ENCODE data around the gene PLD1. TPM values are rescaled to one million over a fixed set of nuclear protein-coding genes. Genes with fewer than 3 reads are reported as not detected.

The PLD1 gene
- total RNA-seq, 2 experiments from 2014 or later, result 2.0 to 3.4 TPM

- no peak overlapping the region for H3K27ac Mint-ChIP-seq
- H3K36me3 Mint-ChIP-seq, result no peaks in the 10 kb centered on the region
- H3K9me3 Mint-ChIP-seq (ENCODE audit: low read depth), result no peaks in the 10 kb centered on the region
- peaks cover 30% of the 10 kb centered on the region for H3K27me3 Mint-ChIP-seq
- H3K4me3 Mint-ChIP-seq, result no peak overlapping the region
- H3K4me1 Mint-ChIP-seq, result no peaks in the 10 kb centered on the region
- CTCF ChIA-PET, result no interaction called here
- DNase-seq (no peak), ATAC-seq (no peak)
Measured at GRCh38 chr3:171744158-171744741, 66.0 kb downstream of the PLD1 start.

GRCh38 chr3:171743327-171744157 lies 66.7 kb downstream of the PLD1 start:
- Mint-ChIP-seq H3K4me1 (no peaks in the 10 kb centered on the region), H3K27ac (no peak overlapping the region), H3K4me3 (no peak overlapping the region), H3K27me3 (peaks cover 23% of the 10 kb centered on the region), H3K36me3 (no peaks in the 10 kb centered on the region), H3K9me3 (ENCODE audit: low read depth) (no peaks in the 10 kb centered on the region)
- DNase-seq, result no peak
- no peak for ATAC-seq
- CTCF ChIA-PET, result no interaction called here

GRCh38 chr3:171741377-171741776 lies 68.9 kb downstream of the PLD1 start:
- DNase-seq (no peak), ATAC-seq (no peak)
- peaks cover 30% of the 10 kb centered on the region for H3K27me3 Mint-ChIP-seq
- no peak overlapping the region for H3K27ac Mint-ChIP-seq
- no peaks in the 10 kb centered on the region for H3K36me3 Mint-ChIP-seq
- H3K4me3 Mint-ChIP-seq, result no peak overlapping the region
- no peaks in the 10 kb centered on the region for H3K4me1 Mint-ChIP-seq
- CTCF ChIA-PET, result no interaction called here
- no peaks in the 10 kb centered on the region for H3K9me3 Mint-ChIP-seq (ENCODE audit: low read depth)

- H3K9me3 Mint-ChIP-seq (ENCODE audit: low read depth), result no peaks in the 10 kb centered on the region
- no peaks in the 10 kb centered on the region for H3K4me1 Mint-ChIP-seq
- H3K4me3 Mint-ChIP-seq, result no peak overlapping the region
- peaks cover 30% of the 10 kb centered on the region for H3K27me3 Mint-ChIP-seq
- ATAC-seq, result no peak
- no peak overlapping the region for H3K27ac Mint-ChIP-seq
- CTCF ChIA-PET, result no interaction called here
- DNase-seq, result no peak
- no peaks in the 10 kb centered on the region for H3K36me3 Mint-ChIP-seq
Measured at GRCh38 chr3:171736556-171736955, 73.7 kb downstream of the PLD1 start.

GRCh38 chr3:171733561-171733960 lies 76.7 kb downstream of the PLD1 start:
- H3K9me3 Mint-ChIP-seq (ENCODE audit: low read depth), result no peaks in the 10 kb centered on the region
- peaks cover 24% of the 10 kb centered on the region for H3K27me3 Mint-ChIP-seq
- no peak for DNase-seq
- no peaks in the 10 kb centered on the region for H3K4me1 Mint-ChIP-seq
- CTCF ChIA-PET, result no interaction called here
- H3K4me3 Mint-ChIP-seq, result no peak overlapping the region
- H3K36me3 Mint-ChIP-seq, result no peaks in the 10 kb centered on the region
- no peak for ATAC-seq
- H3K27ac Mint-ChIP-seq, result no peak overlapping the region

GRCh38 chr3:171732756-171733155 lies 77.5 kb downstream of the PLD1 start:
- CTCF ChIA-PET, result no interaction called here
- DNase-seq, result no peak
- H3K27ac Mint-ChIP-seq, result no peak overlapping the region
- no peaks in the 10 kb centered on the region for H3K36me3 Mint-ChIP-seq
- no peaks in the 10 kb centered on the region for H3K9me3 Mint-ChIP-seq (ENCODE audit: low read depth)
- peaks cover 21% of the 10 kb centered on the region for H3K27me3 Mint-ChIP-seq
- no peak for ATAC-seq
- no peak overlapping the region for H3K4me3 Mint-ChIP-seq
- no peaks in the 10 kb centered on the region for H3K4me1 Mint-ChIP-seq

GRCh38 chr3:171731691-171732090 lies 78.6 kb downstream of the PLD1 start:
- H3K4me1 Mint-ChIP-seq, result no peaks in the 10 kb centered on the region
- peaks cover 17% of the 10 kb centered on the region for H3K27me3 Mint-ChIP-seq
- H3K9me3 Mint-ChIP-seq (ENCODE audit: low read depth), result no peaks in the 10 kb centered on the region
- H3K4me3 Mint-ChIP-seq, result no peak overlapping the region
- ATAC-seq (no peak), DNase-seq (no peak)
- CTCF ChIA-PET, result no interaction called here
- no peak overlapping the region for H3K27ac Mint-ChIP-seq
- H3K36me3 Mint-ChIP-seq, result no peaks in the 10 kb centered on the region

GRCh38 chr3:171729452-171730334 lies 80.6 kb downstream of the PLD1 start:
- DNase-seq (no peak), ATAC-seq (no peak)
- no peak overlapping the region for H3K27ac Mint-ChIP-seq
- H3K9me3 Mint-ChIP-seq (ENCODE audit: low read depth), result no peaks in the 10 kb centered on the region
- H3K4me1 Mint-ChIP-seq, result no peaks in the 10 kb centered on the region
- H3K27me3 Mint-ChIP-seq, result peaks cover 14% of the 10 kb centered on the region
- CTCF ChIA-PET, result no interaction called here
- no peaks in the 10 kb centered on the region for H3K36me3 Mint-ChIP-seq
- H3K4me3 Mint-ChIP-seq, result no peak overlapping the region

- peaks cover 17% of the 10 kb centered on the region for H3K27me3 Mint-ChIP-seq
- H3K4me3 Mint-ChIP-seq, result no peak overlapping the region
- CTCF ChIA-PET, result no interaction called here
- H3K9me3 Mint-ChIP-seq (ENCODE audit: low read depth), result no peaks in the 10 kb centered on the region
- ATAC-seq (no peak), DNase-seq (no peak)
- H3K27ac Mint-ChIP-seq, result no peak overlapping the region
- no peaks in the 10 kb centered on the region for H3K36me3 Mint-ChIP-seq
- H3K4me1 Mint-ChIP-seq, result no peaks in the 10 kb centered on the region
Measured at GRCh38 chr3:171727288-171727687, 83.0 kb downstream of the PLD1 start.

GRCh38 chr3:171718493-171719185 lies 91.6 kb downstream of the PLD1 start:
- Mint-ChIP-seq H3K27ac (no peak overlapping the region), H3K4me1 (no peaks in the 10 kb centered on the region), H3K4me3 (no peak overlapping the region), H3K27me3 (peaks cover 23% of the 10 kb centered on the region), H3K36me3 (no peaks in the 10 kb centered on the region), H3K9me3 (ENCODE audit: low read depth) (no peaks in the 10 kb centered on the region)
- no peak for DNase-seq
- no peak for ATAC-seq
- CTCF ChIA-PET, result no interaction called here

- ATAC-seq, result no peak
- no peaks in the 10 kb centered on the region for H3K9me3 Mint-ChIP-seq (ENCODE audit: low read depth)
- CTCF ChIA-PET, result no interaction called here
- no peak overlapping the region for H3K27ac Mint-ChIP-seq
- no peaks in the 10 kb centered on the region for H3K4me1 Mint-ChIP-seq
- H3K4me3 Mint-ChIP-seq, result no peak overlapping the region
- DNase-seq, result no peak
- H3K36me3 Mint-ChIP-seq, result no peaks in the 10 kb centered on the region
- peaks cover 17% of the 10 kb centered on the region for H3K27me3 Mint-ChIP-seq
Measured at GRCh38 chr3:171715155-171715554, 95.1 kb downstream of the PLD1 start.

- Mint-ChIP-seq H3K4me3 (no peak overlapping the region), H3K9me3 (ENCODE audit: low read depth) (no peaks in the 10 kb centered on the region), H3K27me3 (peaks cover 8% of the 10 kb centered on the region), H3K36me3 (no peaks in the 10 kb centered on the region), H3K4me1 (no peaks in the 10 kb centered on the region), H3K27ac (no peak overlapping the region)
- CTCF ChIA-PET, result no interaction called here
- DNase-seq (no peak), ATAC-seq (no peak)
Measured at GRCh38 chr3:171712171-171712938, 97.9 kb downstream of the PLD1 start.
